GM23338 (cell line): ENCODE results near the gene TRPC4AP.

Experiments used
- CTCF ChIP-seq, 2 experiments: fragments of 200-600 bp in 1 of 2; sonication (generic) in 1 of 2; conservative IDR thresholded peaks; 2 replicates each; pipeline versions ENCODE4 v1.5.1 to v1.6.1; 2016 to 2017; ENCODE audit warnings: antibody characterized with exemption in 2 of 2, low read depth in 2 of 2, mild to moderate bottlenecking in 2 of 2, moderate library complexity in 1 of 2
- EZH2 ChIP-seq: fragments of 200-600 bp; sonication (generic); IDR thresholded peaks from one replicate; pipeline ENCODE4 v1.8.0; 2017; ENCODE audit warnings: antibody characterized with exemption, mild to moderate bottlenecking, low read depth; ENCODE audit not compliant: unreplicated experiment
- ZNF114 ChIP-seq: fragments of 250-450 bp; sonication (Bioruptor Pico); IDR thresholded peaks from 2 replicates; pipeline ENCODE4 v1.5.0; 2020; ENCODE audit warnings: mild to moderate bottlenecking, moderate library complexity

- TF ChIP-seq CTCF (conservative IDR thresholded peaks at IDR 0.05; ENCODE audit: low read depth in 2 of 2) (no peak), EZH2 (no peak), ZNF114 (CRISPR knock-in tag) (no peak)
These were observed 85.2 kb downstream of the TRPC4AP start for GRCh38 chr20:35007413-35007812.
